Measurements from ENCODE around the gene PPP1R11. TPM values are rescaled to one million over a fixed set of nuclear protein-coding genes. Genes with fewer than 3 reads are reported as not detected.

PPP1R11 gene
- total and polyA plus RNA-seq, 2 of the 13 experiments (the other 11 are each of a cell fraction or from before 2014, with no cell fraction given): 32.1 to 58.9 TPM

DNA sequence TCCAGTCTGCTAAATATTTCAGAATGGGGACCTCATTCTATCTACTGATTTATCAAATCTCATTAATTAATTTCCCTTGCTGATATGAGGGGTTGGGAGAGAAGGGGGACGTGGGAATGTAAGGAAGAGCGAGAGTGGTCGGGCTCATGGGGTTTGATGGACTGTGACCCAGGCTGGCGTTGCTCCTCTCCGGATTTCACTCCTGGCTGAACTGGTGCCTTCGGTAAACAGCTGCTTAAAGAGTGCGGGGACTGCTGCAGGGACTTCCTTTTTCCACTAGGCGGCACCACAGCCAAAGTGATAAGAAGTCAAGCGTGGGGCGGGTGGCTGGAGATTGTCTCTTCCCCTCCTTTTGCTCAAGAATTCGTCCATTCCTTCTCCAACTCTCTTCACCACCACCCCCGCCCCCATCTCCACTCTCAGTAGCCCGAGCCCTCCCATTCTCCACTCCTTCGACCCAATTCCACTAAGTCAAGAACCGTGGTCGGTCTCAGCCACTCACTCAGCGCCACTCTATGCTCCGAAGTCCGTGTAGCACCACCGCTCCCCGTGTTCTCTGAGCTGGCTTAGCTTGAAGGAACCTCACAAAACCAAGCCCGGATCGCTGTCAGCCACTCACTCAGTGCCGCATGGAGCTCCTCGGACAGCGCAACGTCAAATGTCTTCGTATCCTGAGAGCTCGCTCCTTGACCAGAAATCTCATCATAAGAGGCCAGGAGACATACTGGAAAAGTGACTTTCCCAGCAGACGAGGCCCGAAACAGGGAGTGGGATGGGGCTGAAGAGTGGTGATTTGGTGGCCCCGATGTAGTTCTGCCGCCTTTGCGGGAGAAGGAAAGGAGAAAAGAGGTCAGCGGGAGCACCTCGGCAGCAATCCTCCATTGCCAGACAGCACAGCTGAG, 36.2 kb downstream of the PPP1R11 start (continued):
- TF ChIP-seq FLYWCH1 (CRISPR knock-in tag; IDR thresholded peaks at IDR 0.05): no peak
- no peak for TF ChIP-seq ZNF607 (CRISPR knock-in tag; IDR thresholded peaks at IDR 0.05; ENCODE audit: borderline replicate concordance)
- no peak; the same call in none of the 2 replicates for TF ChIP-seq ARHGAP35 (CRISPR knock-in tag; IDR thresholded peaks at IDR 0.05; ENCODE audit: borderline replicate concordance)
- TF ChIP-seq BORCS8-MEF2B (CRISPR knock-in tag; IDR thresholded peaks at IDR 0.05): peak; percentile 25; the same call in 1 of the 2 replicates
- TF ChIP-seq PLRG1 (conservative IDR thresholded peaks at IDR 0.05): no peak
- no peak for TF ChIP-seq CENPX (CRISPR knock-in tag; IDR thresholded peaks at IDR 0.05)
- TF ChIP-seq, protein P1, sequence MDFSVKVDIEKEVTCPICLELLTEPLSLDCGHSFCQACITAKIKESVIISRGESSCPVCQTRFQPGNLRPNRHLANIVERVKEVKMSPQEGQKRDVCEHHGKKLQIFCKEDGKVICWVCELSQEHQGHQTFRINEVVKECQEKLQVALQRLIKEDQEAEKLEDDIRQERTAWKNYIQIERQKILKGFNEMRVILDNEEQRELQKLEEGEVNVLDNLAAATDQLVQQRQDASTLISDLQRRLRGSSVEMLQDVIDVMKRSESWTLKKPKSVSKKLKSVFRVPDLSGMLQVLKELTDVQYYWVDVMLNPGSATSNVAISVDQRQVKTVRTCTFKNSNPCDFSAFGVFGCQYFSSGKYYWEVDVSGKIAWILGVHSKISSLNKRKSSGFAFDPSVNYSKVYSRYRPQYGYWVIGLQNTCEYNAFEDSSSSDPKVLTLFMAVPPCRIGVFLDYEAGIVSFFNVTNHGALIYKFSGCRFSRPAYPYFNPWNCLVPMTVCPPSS (IDR thresholded peaks at IDR 0.05): no peak
- TF ChIP-seq ZMYM3 (CRISPR knock-in tag; IDR thresholded peaks at IDR 0.05): no peak
- TF ChIP-seq ZNF549 (CRISPR knock-in tag; IDR thresholded peaks at IDR 0.05): no peak
- TF ChIP-seq ZNF83 (CRISPR knock-in tag; IDR thresholded peaks at IDR 0.05; ENCODE audit: borderline replicate concordance): no peak
- TF ChIP-seq ZSCAN30 (CRISPR knock-in tag; IDR thresholded peaks at IDR 0.05): no peak
- TF ChIP-seq HNRNPLL (IDR thresholded peaks at IDR 0.05; ENCODE audit: low read depth, low read length, poor library complexity, severe bottlenecking): peak; percentile 37
- TF ChIP-seq SOX5 (CRISPR knock-in tag; IDR thresholded peaks at IDR 0.05; ENCODE audit: borderline replicate concordance): no peak; the same call in 1 of the 2 replicates
- no peak for TF ChIP-seq FOXP1 (IDR thresholded peaks at IDR 0.05)
- peak; percentile 40; the same call in 1 of the 2 replicates for TF ChIP-seq FOXP1 (CRISPR knock-in tag; IDR thresholded peaks at IDR 0.05)
- TF ChIP-seq ARNT (IDR thresholded peaks at IDR 0.05): no peak
- no peak for TF ChIP-seq CCAR2 (optimal IDR thresholded peaks at IDR 0.05; ENCODE audit: low read depth, low read length)
- TF ChIP-seq LCORL (IDR thresholded peaks at IDR 0.05): no peak
- peak; percentile 80 for TF ChIP-seq LCORL (CRISPR knock-in tag; IDR thresholded peaks at IDR 0.05)
- TF ChIP-seq TERF1 (CRISPR knock-in tag; IDR thresholded peaks at IDR 0.05): no peak
- TF ChIP-seq, protein P2, sequence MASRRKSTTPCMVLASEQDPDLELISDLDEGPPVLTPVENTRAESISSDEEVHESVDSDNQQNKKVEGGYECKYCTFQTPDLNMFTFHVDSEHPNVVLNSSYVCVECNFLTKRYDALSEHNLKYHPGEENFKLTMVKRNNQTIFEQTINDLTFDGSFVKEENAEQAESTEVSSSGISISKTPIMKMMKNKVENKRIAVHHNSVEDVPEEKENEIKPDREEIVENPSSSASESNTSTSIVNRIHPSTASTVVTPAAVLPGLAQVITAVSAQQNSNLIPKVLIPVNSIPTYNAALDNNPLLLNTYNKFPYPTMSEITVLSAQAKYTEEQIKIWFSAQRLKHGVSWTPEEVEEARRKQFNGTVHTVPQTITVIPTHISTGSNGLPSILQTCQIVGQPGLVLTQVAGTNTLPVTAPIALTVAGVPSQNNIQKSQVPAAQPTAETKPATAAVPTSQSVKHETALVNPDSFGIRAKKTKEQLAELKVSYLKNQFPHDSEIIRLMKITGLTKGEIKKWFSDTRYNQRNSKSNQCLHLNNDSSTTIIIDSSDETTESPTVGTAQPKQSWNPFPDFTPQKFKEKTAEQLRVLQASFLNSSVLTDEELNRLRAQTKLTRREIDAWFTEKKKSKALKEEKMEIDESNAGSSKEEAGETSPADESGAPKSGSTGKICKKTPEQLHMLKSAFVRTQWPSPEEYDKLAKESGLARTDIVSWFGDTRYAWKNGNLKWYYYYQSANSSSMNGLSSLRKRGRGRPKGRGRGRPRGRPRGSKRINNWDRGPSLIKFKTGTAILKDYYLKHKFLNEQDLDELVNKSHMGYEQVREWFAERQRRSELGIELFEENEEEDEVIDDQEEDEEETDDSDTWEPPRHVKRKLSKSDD (CRISPR knock-in tag; IDR thresholded peaks at IDR 0.05; ENCODE audit: low read depth): 0 out of 2 replicates have a peak, but pooled peaks have one; percentile 20
- TF ChIP-seq MTA1 (CRISPR knock-in tag; IDR thresholded peaks at IDR 0.05; ENCODE audit: borderline replicate concordance): no peak
- no peak for TF ChIP-seq MTA3 (CRISPR knock-in tag; IDR thresholded peaks at IDR 0.05)
- no peak for TF ChIP-seq PLSCR1 (CRISPR knock-in tag; IDR thresholded peaks at IDR 0.05; ENCODE audit: borderline replicate concordance)
- TF ChIP-seq MIXL1 (CRISPR knock-in tag; IDR thresholded peaks at IDR 0.05): peak; percentile 43; the same call in 1 of the 2 replicates
- TF ChIP-seq FOXA1 (IDR thresholded peaks at IDR 0.05): 0 out of 2 replicates have a peak, but pooled peaks have one; percentile 21
- peak; percentile 95 for TF ChIP-seq FOXA1 (CRISPR knock-in tag; IDR thresholded peaks at IDR 0.05)
